Liver (tissue), 9 donors: ENCODE measurements around the gene CBFA2T3. TPM values are rescaled to one million over a fixed set of nuclear protein-coding genes. Genes with fewer than 3 reads are reported as not detected.

Source experiments
- DNase-seq: peaks from one replicate; pipeline ENCODE4 v3.0.0-alpha.2; 2017; ENCODE audit warnings: low spot score
- H3K27ac ChIP-seq, 2 donors: one replicate each; pipeline ENCODE4 v1.7.0; 2013; ENCODE audit warnings: inconsistent platforms in 2 of 2, low read length in 2 of 2, control low read depth in 1 of 2, low read depth in 1 of 2, mild to moderate bottlenecking in 1 of 2
- H3K27me3 ChIP-seq, 4 donors: one replicate each; pipeline versions ENCODE4 v1.6.1 to v1.7.0; 2013; ENCODE audit warnings: low read length in 3 of 4, inconsistent platforms in 1 of 4, mild to moderate bottlenecking in 1 of 4, moderate library complexity in 1 of 4; ENCODE audit not compliant: control insufficient read depth in 4 of 4, insufficient read depth in 4 of 4
- H3K36me3 ChIP-seq, 4 donors: one replicate each; pipeline versions ENCODE4 v1.6.1 to v1.7.0; 2013; ENCODE audit warnings: low read length in 3 of 4, mild to moderate bottlenecking in 3 of 4, low read depth in 1 of 4, moderate library complexity in 1 of 4; ENCODE audit not compliant: control insufficient read depth in 4 of 4, insufficient read depth in 3 of 4
- H3K4me1 ChIP-seq, 4 donors: one replicate each; pipeline versions ENCODE4 v1.6.1 to v1.7.0; 2013; ENCODE audit warnings: low read length in 3 of 4, mild to moderate bottlenecking in 3 of 4, moderate library complexity in 1 of 4; ENCODE audit not compliant: control insufficient read depth in 4 of 4, insufficient read depth in 4 of 4
- H3K4me3 ChIP-seq, 3 donors: one replicate each; pipeline versions ENCODE4 v1.6.1 to v1.7.0; 2013; ENCODE audit warnings: low read length in 3 of 3, control low read depth in 1 of 3, low read depth in 1 of 3, mild to moderate bottlenecking in 1 of 3
- H3K9ac ChIP-seq, 2 donors: one replicate each; pipeline ENCODE4 v1.7.0; 2013; ENCODE audit warnings: low read length in 2 of 2, mild to moderate bottlenecking in 2 of 2, moderate library complexity in 2 of 2, control low read depth in 1 of 2, low read depth in 1 of 2
- H3K9me3 ChIP-seq, 4 donors: one replicate each; pipeline versions ENCODE4 v1.6.1 to v1.7.0; 2013; ENCODE audit warnings: low read length in 3 of 4; ENCODE audit not compliant: control insufficient read depth in 4 of 4
- ATF3 ChIP-seq: IDR thresholded peaks from 2 replicates; pipeline ENCODE4 v1.6.1; 2016; ENCODE audit warnings: antibody characterized with exemption
- CTCF ChIP-seq: fragments of 150-350 bp; IDR thresholded peaks from 2 replicates; pipeline ENCODE4 v1.5.1; 2017; ENCODE audit warnings: improper control_type of control experiment, low read depth, low read length; ENCODE audit not compliant: missing input control
- EGR1 ChIP-seq, 2 donors: IDR thresholded peaks; 2 replicates each; pipeline ENCODE4 v1.6.1; 2016 to 2018; ENCODE audit warnings: antibody characterized with exemption in 2 of 2, low read depth in 2 of 2
- FOXA1 ChIP-seq: IDR thresholded peaks from 2 replicates; pipeline ENCODE4 v1.6.1; 2016; ENCODE audit warnings: antibody characterized with exemption
- FOXA2 ChIP-seq: IDR thresholded peaks from 2 replicates; pipeline ENCODE4 v1.6.1; 2016; ENCODE audit warnings: antibody characterized with exemption
- GABPA ChIP-seq, 2 donors: IDR thresholded peaks in 1 of 2; conservative IDR thresholded peaks in 1 of 2; 2 replicates each; pipeline ENCODE4 v1.6.1; 2016; ENCODE audit warnings: antibody characterized with exemption in 2 of 2, mild to moderate bottlenecking in 1 of 2, moderate library complexity in 1 of 2
- HNF4A ChIP-seq, 2 donors: conservative IDR thresholded peaks; 2 replicates each; pipeline ENCODE4 v1.6.1; 2016; ENCODE audit warnings: antibody characterized with exemption in 2 of 2, mild to moderate bottlenecking in 2 of 2
- HNF4G ChIP-seq: IDR thresholded peaks from 2 replicates; pipeline ENCODE4 v1.6.1; 2016; ENCODE audit warnings: antibody characterized with exemption
- JUND ChIP-seq, 2 donors: IDR thresholded peaks; 2 replicates each; pipeline ENCODE4 v1.6.1; 2016; ENCODE audit warnings: antibody characterized with exemption in 2 of 2
- MAX ChIP-seq: IDR thresholded peaks from 2 replicates; pipeline ENCODE4 v1.6.1; 2016; ENCODE audit warnings: antibody characterized with exemption
- NR2F2 ChIP-seq: IDR thresholded peaks from 2 replicates; pipeline ENCODE4 v1.6.1; 2016; ENCODE audit warnings: antibody characterized with exemption
- RAD21 ChIP-seq, 2 donors: IDR thresholded peaks; 2 replicates each; pipeline ENCODE4 v1.6.1; 2016; ENCODE audit warnings: antibody characterized with exemption in 2 of 2, mild to moderate bottlenecking in 2 of 2
- REST ChIP-seq: IDR thresholded peaks from 2 replicates; pipeline ENCODE4 v1.6.1; 2016; ENCODE audit warnings: antibody characterized with exemption, mild to moderate bottlenecking
- RXRA ChIP-seq, 2 donors: IDR thresholded peaks; 2 replicates each; pipeline ENCODE4 v1.6.1; 2017 to 2018; ENCODE audit warnings: antibody characterized with exemption in 2 of 2, mild to moderate bottlenecking in 1 of 2
- SP1 ChIP-seq: IDR thresholded peaks from 2 replicates; pipeline ENCODE4 v1.6.1; 2018; ENCODE audit warnings: antibody characterized with exemption, mild to moderate bottlenecking
- TAF1 ChIP-seq: conservative IDR thresholded peaks from 2 replicates; pipeline ENCODE4 v1.6.1; 2016; ENCODE audit warnings: antibody characterized with exemption, mild to moderate bottlenecking
- YY1 ChIP-seq: IDR thresholded peaks from 2 replicates; pipeline ENCODE4 v1.6.1; 2016; ENCODE audit warnings: antibody characterized with exemption, mild to moderate bottlenecking
- ZBTB33 ChIP-seq: IDR thresholded peaks from 2 replicates; pipeline ENCODE4 v1.6.1; 2016; ENCODE audit warnings: antibody characterized with exemption
- WGBS: extraction: QIAGEN DNeasy Blood & Tissue Kit; methylation state at CpG from one replicate; pipeline ENCODE4 v1.1.7; 2013; 5-methylcytosine and 5-hydroxymethylcytosine counted together
- polyA plus RNA-seq, 2 donors: library from polyadenylated mRNA; stranded (reverse) in 1 of 2; unstranded in 1 of 2; fragments of 200-250 nt in 1 of 2; fragments of >200 nt in 1 of 2; fragmentation: Nextera tagmentation in 1 of 2; extraction: Ambion mirVana in 1 of 2; gene quantifications; one replicate each; pipeline versions ENCODE4 v1.2.1 to v1.2.3, GENCODE V29; 2013 to 2015
- total RNA-seq, 2 donors: library from RNA; depleted of rRNA; stranded (reverse); fragments of >200 nt; gene quantifications; one replicate each; pipeline ENCODE4 v1.2.3, GENCODE V29; 2014
- donor health status: healthy.
- donor health status: healthy.
- donor health status: healthy.
- donor health status: healthy.
- donor health status: healthy.

The CBFA2T3 gene
- total and polyA plus RNA-seq, 4 donors: 1.4 to 4.5 (median 3.1) TPM

GRCh38 chr16:88956546-88957432 lies 20.2 kb downstream of the CBFA2T3 start:
- peaks cover 0 to 3% (median 0%) of the 10 kb centered on the region in 4 donors for H3K4me1 ChIP-seq
- H3K27me3 ChIP-seq: no peaks in the 10 kb centered on the region
- H3K9me3 ChIP-seq: peaks cover 0 to 3% (median 0%) of the 10 kb centered on the region in 4 donors
- no peak for DNase-seq
- H3K4me3 ChIP-seq: no peak overlapping the region
- H3K9ac ChIP-seq: no peak overlapping the region
- no peaks in the 10 kb centered on the region for H3K36me3 ChIP-seq
- H3K27ac ChIP-seq: no peak overlapping the region
- 76% methylated on average over 33 of the region's 33 CpGs for WGBS
- TF ChIP-seq HNF4G (no peak), RAD21 (IDR thresholded peaks at IDR 0.05) (no peak), ATF3 (no peak), MAX (no peak), YY1 (no peak), NR2F2 (no peak), ZBTB33 (no peak), SP1 (no peak), RXRA (IDR thresholded peaks at IDR 0.05) (no peak), HNF4A (conservative IDR thresholded peaks at IDR 0.05) (no peak), EGR1 (IDR thresholded peaks at IDR 0.05; ENCODE audit: low read depth in 2 of 2) (no peak), FOXA2 (no peak), CTCF (no peak), FOXA1 (no peak), GABPA (IDR thresholded peaks at IDR 0.05 in 1 of 2, conservative IDR thresholded peaks at IDR 0.05 in 1 of 2) (no peak)

- no peak for TF ChIP-seq YY1
- TF ChIP-seq REST: no peak
- TF ChIP-seq GABPA (IDR thresholded peaks at IDR 0.05 in 1 of 2, conservative IDR thresholded peaks at IDR 0.05 in 1 of 2): no peak
- TF ChIP-seq JUND (IDR thresholded peaks at IDR 0.05): no peak
- TF ChIP-seq FOXA2: no peak
- no peak for TF ChIP-seq ATF3
- no peak for TF ChIP-seq SP1
- TF ChIP-seq CTCF: no peak
- no peak for TF ChIP-seq TAF1
- no peak for TF ChIP-seq EGR1 (IDR thresholded peaks at IDR 0.05; ENCODE audit: low read depth in 2 of 2)
- no peak for TF ChIP-seq HNF4G
- no peak for TF ChIP-seq RXRA (IDR thresholded peaks at IDR 0.05)
- TF ChIP-seq HNF4A (conservative IDR thresholded peaks at IDR 0.05): no peak
- DNase-seq: no peak
- H3K4me1 ChIP-seq: peaks cover 0 to 3% (median 0%) of the 10 kb centered on the region in 4 donors
- no peak overlapping the region for H3K9ac ChIP-seq
- peaks cover 0 to 3% (median 0%) of the 10 kb centered on the region in 4 donors for H3K9me3 ChIP-seq
- no peak overlapping the region for H3K27ac ChIP-seq
- no peaks in the 10 kb centered on the region for H3K27me3 ChIP-seq
- no peaks in the 10 kb centered on the region for H3K36me3 ChIP-seq
- H3K4me3 ChIP-seq: no peak overlapping the region
- WGBS: 91% methylated on average over 14 of the region's 14 CpGs
Measured at GRCh38 chr16:88955906-88956305, 21.1 kb downstream of the CBFA2T3 start.
